ENCODE data around the gene MMP7.

- no peak for TF ChIP-seq CTCF (IDR thresholded peaks at IDR 0.05)
- no peak for TF ChIP-seq EZH2 (IDR thresholded peaks at IDR 0.05; ENCODE audit: borderline replicate concordance, insufficient read depth, low read depth, low read length, poor library complexity, severe bottlenecking)
Observed at GRCh38 chr11:102527041-102527440, 3.5 kb downstream of the MMP7 start.
